ENCODE data around the gene POM121L2.
A peak's percentile ranks its signal among the peaks of the same experiment; 100 is the strongest.

Gene POM121L2

GRCh38 chr6:27332692-27333641, 20.9 kb upstream of the POM121L2 start:
- DNase-seq (ENCODE audit: low read depth), result peak; percentile 82
- peak overlapping the region; percentile 59 for H3K4me3 ChIP-seq (ENCODE audit: low read depth, low read length)
- TF ChIP-seq CTCF (IDR thresholded peaks at IDR 0.05; ENCODE audit: control insufficient read depth, extremely low read depth, insufficient read depth), result no peak

GRCh38 chr6:27327023-27327738, 15.1 kb upstream of the POM121L2 start:
- peak; percentile 46 for DNase-seq (ENCODE audit: low read depth)
- no peak for TF ChIP-seq CTCF (IDR thresholded peaks at IDR 0.05; ENCODE audit: control insufficient read depth, extremely low read depth, insufficient read depth)
- no peak overlapping the region for H3K4me3 ChIP-seq (ENCODE audit: low read depth, low read length)

- TF ChIP-seq CTCF (IDR thresholded peaks at IDR 0.05; ENCODE audit: control insufficient read depth, extremely low read depth, insufficient read depth), result no peak
- no peak for DNase-seq (ENCODE audit: low read depth)
- no peak overlapping the region for H3K4me3 ChIP-seq (ENCODE audit: low read depth, low read length)
These were observed 9.8 kb upstream of the POM121L2 start for GRCh38 chr6:27321901-27322300.

GRCh38 chr6:27321370-27321769, 9.3 kb upstream of the POM121L2 start:
- no peak for DNase-seq (ENCODE audit: low read depth)
- TF ChIP-seq CTCF (IDR thresholded peaks at IDR 0.05; ENCODE audit: control insufficient read depth, extremely low read depth, insufficient read depth), result no peak
- no peak overlapping the region for H3K4me3 ChIP-seq (ENCODE audit: low read depth, low read length)

- TF ChIP-seq CTCF (IDR thresholded peaks at IDR 0.05; ENCODE audit: control insufficient read depth, extremely low read depth, insufficient read depth), result no peak
- no peak for DNase-seq (ENCODE audit: low read depth)
- no peak overlapping the region for H3K4me3 ChIP-seq (ENCODE audit: low read depth, low read length)
These were observed 6.9 kb upstream of the POM121L2 start for GRCh38 chr6:27318973-27319372.

GRCh38 chr6:27314046-27314445, 2.0 kb upstream of the POM121L2 start:
- no peak for TF ChIP-seq CTCF (IDR thresholded peaks at IDR 0.05; ENCODE audit: control insufficient read depth, extremely low read depth, insufficient read depth)
- no peak for DNase-seq (ENCODE audit: low read depth)
- H3K4me3 ChIP-seq (ENCODE audit: low read depth, low read length), result no peak overlapping the region

All from LNCaP clone FGC (cell line).